Tibial nerve (tissue), 4 donors: ENCODE measurements around the gene NEK10.

Source experiments
- CTCF ChIP-seq, 5 experiments: fragments of 200-600 bp in 3 of 5; fragments of 450-650 bp in 2 of 5; sonication (generic) in 3 of 5; IDR thresholded peaks; one replicate each; pipeline ENCODE4 v1.5.1; 2016 to 2019; ENCODE audit warnings: antibody characterized with exemption in 5 of 5, mild to moderate bottlenecking in 3 of 5, moderate library complexity in 2 of 5
- EP300 ChIP-seq, 2 donors: sonication (generic); formaldehyde crosslinking; IDR thresholded peaks; one replicate each; pipeline ENCODE4 v1.6.1; 2017; ENCODE audit warnings: antibody characterized with exemption in 2 of 2, mild to moderate bottlenecking in 1 of 2
- POLR2A ChIP-seq, 2 donors: fragments of 450-650 bp; IDR thresholded peaks; one replicate each; pipeline ENCODE4 v1.6.1; 2017; ENCODE audit warnings: antibody characterized with exemption in 2 of 2, mild to moderate bottlenecking in 2 of 2, moderate library complexity in 2 of 2

- TF ChIP-seq POLR2A (IDR thresholded peaks at IDR 0.05) (no peak), CTCF (IDR thresholded peaks at IDR 0.05) (no peak), EP300 (IDR thresholded peaks at IDR 0.05) (no peak)
Observed at GRCh38 chr3:27322634-27323033, 46.5 kb downstream of the NEK10 start.
